Jurkat, Clone E6-1 (cell line): ENCODE data around the gene IL11RA. TPM values are rescaled to one million over a fixed set of nuclear protein-coding genes. Genes with fewer than 3 reads are reported as not detected.

Experiments used
- DNase-seq: peaks from one replicate; pipeline ENCODE4 v3.0.0-alpha.2; 2011; ENCODE audit warnings: low read depth, low spot score
- H3K4me3 ChIP-seq: 2 replicates; pipeline ENCODE4 v1.5.1; 2011; ENCODE audit warnings: mild to moderate bottlenecking, low read length, control low read depth, moderate library complexity
- polyA plus RNA-seq: library from polyadenylated mRNA; unstranded; fragments of >200 nt; gene quantifications from one replicate; pipeline ENCODE4 v1.2.1, GENCODE V29; 2012; ENCODE audit warnings: missing spikeins; ENCODE audit not compliant: insufficient read length, insufficient read depth

The IL11RA gene
- 21.0 TPM for polyA plus RNA-seq

- no peak for DNase-seq
Observed at GRCh38 chr9:34651876-34652601, at the start of gene IL11RA. Gene IL11RA (plus strand): TSS chr9:34652185. CDS start chr9:34655218, 3,033 bp downstream.

GRCh38 chr9:34603610-34604231 is 48.3 kb upstream of the IL11RA start:
- peak; percentile 62 for DNase-seq
- no peak overlapping the region for H3K4me3 ChIP-seq

More at GRCh38 chr9:34651876-34652601, at the start of gene IL11RA:
- H3K4me3 ChIP-seq: no peak within 1 kb of the TSS

DNA sequence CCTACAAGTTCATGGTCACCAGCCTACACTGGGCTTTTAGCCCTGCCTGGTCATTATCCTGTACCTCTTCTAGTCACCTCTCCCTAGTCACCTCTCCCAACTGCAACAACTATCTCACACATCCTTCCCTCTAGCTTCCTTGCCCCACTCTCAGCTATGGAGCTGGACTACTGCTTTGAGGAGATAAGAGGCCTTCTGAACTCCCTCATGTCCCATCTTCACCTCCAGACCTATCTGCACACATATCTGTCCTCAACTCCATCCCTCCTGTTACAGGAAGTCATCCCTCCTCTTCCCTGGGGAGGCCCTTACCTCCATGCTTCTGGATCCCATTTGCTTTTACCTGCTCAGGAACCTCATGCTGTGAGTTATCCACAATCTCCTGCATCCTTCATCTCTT is 45.8 kb upstream of the IL11RA start:
- DNase-seq: no peak
- no peak overlapping the region for H3K4me3 ChIP-seq

- no peak overlapping the region for H3K4me3 ChIP-seq
- no peak for DNase-seq
Observed at GRCh38 chr9:34606905-34607304, 45.1 kb upstream of the IL11RA start.

- DNase-seq: no peak
- H3K4me3 ChIP-seq: no peak overlapping the region
Observed at GRCh38 chr9:34607331-34607730, 44.7 kb upstream of the IL11RA start.

DNA sequence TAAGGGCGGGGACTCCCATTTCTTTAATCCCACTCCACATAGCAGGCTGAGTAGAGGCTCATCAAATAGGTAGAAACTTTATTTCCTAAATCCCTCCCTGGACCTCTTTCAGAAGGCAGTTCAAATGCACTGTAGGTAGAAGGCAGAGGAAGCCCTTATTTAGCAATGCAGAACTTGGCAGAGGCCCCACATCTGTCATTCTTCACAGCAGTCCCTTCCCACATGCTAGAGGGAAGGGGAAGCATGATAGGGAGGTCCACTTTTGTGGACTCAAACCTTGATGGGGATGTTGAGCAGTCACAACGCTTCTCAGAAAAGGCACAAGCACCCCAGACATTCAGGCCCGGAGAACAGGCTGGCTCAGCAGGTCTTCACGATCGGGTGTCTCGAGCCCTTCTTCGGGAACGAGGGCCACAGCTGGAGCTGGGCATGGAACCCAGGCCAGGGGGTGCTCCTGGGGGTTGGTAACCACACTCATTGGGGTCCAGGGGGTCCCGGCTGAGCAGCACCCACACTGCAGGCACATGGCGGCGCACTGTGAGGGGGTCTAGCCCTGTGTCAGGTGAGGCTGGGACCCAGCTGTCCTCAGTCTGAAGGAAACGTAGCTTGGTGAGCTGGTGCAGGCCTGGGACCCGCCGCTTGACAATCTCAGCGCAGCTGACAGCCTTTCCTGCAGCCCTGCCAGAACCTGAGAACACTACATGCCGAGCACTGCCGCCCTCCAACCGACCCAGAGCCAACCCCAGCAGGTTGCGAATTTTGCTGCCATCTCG is 41.4 kb upstream of the IL11RA start:
- peak overlapping the region; percentile 94 for H3K4me3 ChIP-seq
- DNase-seq: no peak

GRCh38 chr9:34611251-34611810 is 40.7 kb upstream of the IL11RA start:
- peak overlapping the region; percentile 94 for H3K4me3 ChIP-seq
- no peak for DNase-seq

GRCh38 chr9:34611811-34612787 is 39.9 kb upstream of the IL11RA start, which contains the start of gene RPP25L:
Gene RPP25L (minus strand): TSS chr9:34612097. CDS start chr9:34611296, 801 bp downstream.
- peak; percentile 55 for DNase-seq
- peak within 1 kb of the TSS; percentile 94 for H3K4me3 ChIP-seq

DNA sequence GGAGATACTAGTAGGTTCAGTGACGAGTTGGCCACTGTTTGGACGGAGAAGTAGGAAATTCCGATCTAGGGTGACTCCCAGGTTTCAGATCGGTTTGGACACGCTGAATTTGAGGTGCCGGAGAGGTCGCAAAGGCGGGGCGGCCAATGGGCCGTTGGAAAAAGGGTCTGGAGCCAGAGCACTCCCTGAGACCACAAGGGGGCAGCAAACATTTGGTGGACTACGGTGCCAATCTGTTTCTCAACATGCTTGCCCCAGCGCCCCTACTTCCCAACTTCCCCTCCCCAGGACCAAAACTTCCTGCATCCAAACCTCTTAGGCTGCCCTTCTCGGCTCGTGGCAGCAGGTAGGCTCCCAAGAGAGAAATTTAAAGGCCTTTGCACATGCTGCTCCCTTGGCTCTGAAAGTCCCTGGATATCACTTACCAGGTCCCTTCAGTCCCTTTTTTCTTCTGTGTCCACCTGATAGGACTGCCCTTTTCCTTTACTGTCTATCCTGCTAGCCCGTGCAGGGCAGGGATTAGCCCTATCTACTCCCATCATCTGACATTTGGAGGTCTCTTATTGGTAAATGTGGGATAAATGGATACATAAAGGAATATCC is 39.1 kb upstream of the IL11RA start:
- H3K4me3 ChIP-seq: peak overlapping the region; percentile 94

GRCh38 chr9:34615132-34615531 is 36.9 kb upstream of the IL11RA start:
- H3K4me3 ChIP-seq: no peak overlapping the region
- DNase-seq: no peak

More for the DNA sequence above, 39.1 kb upstream of the IL11RA start:
- peak; percentile 54 for DNase-seq

DNA sequence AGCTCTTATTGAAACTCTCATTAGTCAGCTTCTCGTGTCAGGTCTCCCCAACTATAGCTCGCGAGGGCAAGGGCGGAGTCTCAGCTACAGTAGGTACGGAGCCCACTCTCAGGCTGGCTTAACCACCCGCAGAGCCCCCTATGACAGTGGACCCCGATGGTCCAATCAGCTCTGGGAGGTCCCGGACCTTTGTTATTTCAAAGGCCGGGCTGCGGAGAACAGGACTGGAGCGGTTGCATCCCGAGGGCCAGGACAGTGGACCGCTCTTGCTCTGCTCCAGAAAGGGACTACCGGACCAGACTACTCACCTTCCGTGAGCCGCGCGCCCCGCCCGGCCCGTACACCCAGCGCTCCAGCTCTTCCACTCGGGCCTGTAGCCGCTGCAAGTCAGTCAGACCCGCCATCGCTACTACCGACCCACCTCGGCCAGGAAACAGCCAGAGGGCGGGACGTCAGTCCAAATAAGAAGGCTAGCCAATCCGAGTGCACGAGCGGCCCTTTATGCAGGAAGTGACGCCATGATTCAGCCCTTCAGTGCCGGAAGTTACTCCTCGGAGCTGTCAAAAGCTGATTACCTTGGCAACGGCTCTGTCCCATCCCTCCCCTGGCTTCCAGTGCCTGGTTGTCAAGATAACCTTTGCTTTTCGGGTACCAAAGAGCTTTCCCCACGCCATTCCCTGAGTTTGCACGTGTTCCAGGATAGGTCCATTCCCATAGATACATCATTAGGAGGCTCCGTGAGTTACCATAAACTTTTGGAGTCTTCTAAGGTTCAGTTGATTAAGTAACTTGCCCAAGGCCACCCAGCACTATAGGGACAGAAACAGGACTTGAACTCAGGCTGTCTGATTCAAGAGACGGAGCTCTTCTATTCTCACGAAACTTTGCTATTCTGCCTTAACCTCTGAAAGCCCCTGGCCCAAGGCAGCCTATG is 31.7 kb upstream of the IL11RA start, which contains the start of gene DCTN3:
Gene DCTN3, minus strand, starts transcription at position 435 of the 934 bp plus-strand sequence. Its CDS starts 31 bp downstream, at position 404.
- peak; percentile 95 for DNase-seq
- peak within 1 kb of the TSS; percentile 92 for H3K4me3 ChIP-seq

GRCh38 chr9:34623374-34624235 is 28.4 kb upstream of the IL11RA start:
- DNase-seq: no peak
- no peak overlapping the region for H3K4me3 ChIP-seq

DNA sequence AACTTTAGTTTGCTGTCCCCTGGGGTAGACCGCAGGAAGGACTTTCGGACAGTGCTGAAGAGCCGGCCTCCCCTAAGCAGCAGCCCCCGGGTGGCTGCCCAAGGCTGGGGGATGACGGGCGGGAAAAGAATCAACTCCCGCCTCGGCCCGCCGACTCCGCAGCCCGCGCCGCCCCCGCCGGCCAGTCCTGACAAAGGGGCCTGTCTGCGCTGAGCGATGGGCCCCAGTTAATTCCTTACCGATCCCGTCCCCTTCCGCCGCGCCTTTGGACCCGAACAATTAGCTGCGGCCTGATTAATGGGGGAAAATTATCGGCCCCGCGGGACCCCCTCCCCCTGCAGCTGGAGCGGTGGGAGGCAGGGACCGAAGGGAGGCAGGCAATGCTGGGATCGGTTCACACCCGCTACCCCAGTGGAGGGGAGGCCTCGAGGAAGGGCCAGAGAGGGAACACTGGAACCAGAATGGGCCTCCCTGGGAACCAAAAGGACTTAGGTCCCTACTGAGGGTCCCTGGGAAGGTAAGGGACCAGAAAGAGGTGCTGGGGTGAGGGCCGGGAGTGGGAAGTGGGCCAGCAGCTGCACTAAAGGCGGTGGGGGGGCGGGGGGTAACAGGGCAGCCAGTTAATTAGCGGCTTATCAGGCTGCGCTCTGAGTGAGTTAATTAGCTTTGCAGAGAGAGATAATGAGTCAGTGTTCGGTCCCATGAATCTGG is 27.4 kb upstream of the IL11RA start:
- H3K4me3 ChIP-seq: no peak overlapping the region
- DNase-seq: no peak

GRCh38 chr9:34625186-34625486 is 26.8 kb upstream of the IL11RA start:
- H3K4me3 ChIP-seq: no peak overlapping the region

More at GRCh38 chr9:34625186-34625486, 26.8 kb upstream of the IL11RA start:
- DNase-seq: no peak
